HepG2 (cell line): ENCODE results near the gene IKZF5. TPM values are rescaled to one million over a fixed set of nuclear protein-coding genes. Genes with fewer than 3 reads are reported as not detected.

Experiments used
- CBX1 ChIP-seq: IDR thresholded peaks from one replicate; pipeline ENCODE4 v1.6.1; 2016; ENCODE audit warnings: antibody characterized with exemption, low read depth
- EHMT2 ChIP-seq: fragments of 200-600 bp; sonication (generic); IDR thresholded peaks from 2 replicates; pipeline ENCODE4 v1.7.0; 2017; ENCODE audit warnings: antibody characterized with exemption, low read depth, low read length, borderline replicate concordance
- HOXA7 ChIP-seq: sonication (generic); formaldehyde crosslinking; IDR thresholded peaks from 2 replicates; pipeline ENCODE4 v1.8.1; 2022; ENCODE audit warnings: mild to moderate bottlenecking, missing genetic modification reagents, moderate library complexity
- MBNL3 ChIP-seq: fragments of 250-450 bp; sonication (Bioruptor Pico); conservative IDR thresholded peaks from 2 replicates; pipeline ENCODE4 v1.8.0; 2022; ENCODE audit warnings: mild to moderate bottlenecking, inconsistent platforms
- MTA3 ChIP-seq: sonication (generic); formaldehyde crosslinking; IDR thresholded peaks from 2 replicates; pipeline ENCODE4 v1.4.0; 2020; ENCODE audit warnings: missing genetic modification reagents
- ONECUT2 ChIP-seq: sonication (generic); formaldehyde crosslinking; IDR thresholded peaks from 2 replicates; pipeline ENCODE4 v1.4.0; 2020; ENCODE audit warnings: missing genetic modification reagents
- PHF20 ChIP-seq: sonication (generic); formaldehyde crosslinking; IDR thresholded peaks from 2 replicates; pipeline ENCODE4 v1.5.0; 2020; ENCODE audit warnings: mild to moderate bottlenecking, missing genetic modification reagents
- SIN3A ChIP-seq: IDR thresholded peaks from 2 replicates; pipeline ENCODE4 v1.6.1; 2011; ENCODE audit warnings: low read depth, mild to moderate bottlenecking, control low read depth, low read length, borderline replicate concordance
- SNAI1 ChIP-seq: sonication (generic); formaldehyde crosslinking; IDR thresholded peaks from 2 replicates; pipeline ENCODE4 v1.5.0; 2020; ENCODE audit warnings: mild to moderate bottlenecking, missing genetic modification reagents, borderline replicate concordance
- ZNF883 ChIP-seq: sonication (generic); formaldehyde crosslinking; IDR thresholded peaks from 2 replicates; pipeline ENCODE4 v1.5.1; 2020; ENCODE audit warnings: mild to moderate bottlenecking, missing genetic modification reagents; ENCODE audit errors: not compliant biosample characterization
- ZSCAN21 ChIP-seq: sonication (generic); formaldehyde crosslinking; IDR thresholded peaks from 2 replicates; pipeline ENCODE4 v1.8.0; 2022; ENCODE audit warnings: mild to moderate bottlenecking, missing genetic modification reagents, moderate library complexity, borderline replicate concordance
- polyA plus RNA-seq, 8 experiments: library from polyadenylated mRNA; depleted of rRNA in 3 of 8; stranded (reverse) in 7 of 8; unstranded in 1 of 8; fragments of >200 nt; fragmentation: Illumina TruSeq in 4 of 8; extraction: Trizol in 4 of 8; gene quantifications; 2 replicates each; pipeline versions ENCODE4 v1.2.1 to v1.2.3, GENCODE V29; 2011 to 2016; ENCODE audit warnings: low read depth in 4 of 8, missing spikeins in 1 of 8, mixed read lengths in 1 of 8; ENCODE audit not compliant: insufficient read depth in 1 of 8
- total RNA-seq, 5 experiments: library from RNA; depleted of rRNA; stranded (reverse); fragments of >200 nt; fragmentation: Illumina TruSeq; extraction: Trizol; gene quantifications; 2 replicates each; pipeline ENCODE4 v1.2.3, GENCODE V29; 2016; ENCODE audit warnings: low read depth in 1 of 5
- TF ChIP-seq, protein P1 (sequence below): IDR thresholded peaks from 2 replicates; pipeline ENCODE4 v1.6.1; 2016; ENCODE audit warnings: low read depth
- TF ChIP-seq, protein P2 (sequence below): sonication (generic); formaldehyde crosslinking; conservative IDR thresholded peaks from 2 replicates; pipeline ENCODE4 v1.8.0; 2022; ENCODE audit warnings: mild to moderate bottlenecking, moderate library complexity, missing genetic modification reagents
- TF ChIP-seq, protein P3 (sequence below): sonication (generic); formaldehyde crosslinking; IDR thresholded peaks from 2 replicates; pipeline ENCODE4 v1.9.0; 2021; ENCODE audit warnings: missing genetic modification reagents, mild to moderate bottlenecking, borderline replicate concordance
- TF ChIP-seq, protein P4 (sequence below): sonication (generic); formaldehyde crosslinking; IDR thresholded peaks from 2 replicates; pipeline ENCODE4 v1.4.0; 2020; ENCODE audit warnings: mild to moderate bottlenecking, missing genetic modification reagents, borderline replicate concordance
- TF ChIP-seq, protein P5 (sequence below): IDR thresholded peaks from 2 replicates; pipeline ENCODE4 v1.6.1; 2016; ENCODE audit warnings: low read depth, borderline replicate concordance
- TF ChIP-seq, protein P6 (sequence below): sonication (generic); formaldehyde crosslinking; IDR thresholded peaks from 2 replicates; pipeline ENCODE4 v1.5.0; 2020; ENCODE audit warnings: missing genetic modification reagents

Gene IKZF5
- total and polyA plus RNA-seq, 2 of the 13 experiments (the other 11 are each of a cell fraction or from before 2014, with no cell fraction given): 3.7 to 12.0 TPM

DNA sequence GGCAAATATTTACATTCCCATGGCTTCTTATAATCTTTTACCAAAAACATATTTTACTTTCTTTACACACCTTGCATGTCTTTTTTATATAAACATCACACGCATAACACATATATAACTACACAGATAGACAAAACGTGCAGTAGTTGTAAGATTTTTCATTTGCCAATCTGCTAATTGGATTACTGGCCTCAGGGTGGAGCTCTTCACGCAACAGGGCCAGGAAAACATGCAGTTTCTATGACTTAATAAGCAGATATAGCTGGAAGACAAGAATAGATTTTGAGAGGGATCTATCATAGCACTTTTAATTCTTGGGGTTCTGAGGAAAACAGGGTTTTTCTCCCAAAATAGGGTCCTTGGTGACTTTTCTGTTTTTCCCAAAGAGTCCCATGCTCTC is 12.9 kb upstream of the IKZF5 start (continued):
- no peak for TF ChIP-seq SIN3A
- no peak for TF ChIP-seq SNAI1 (CRISPR knock-in tag)
- no peak for TF ChIP-seq ZNF883
- TF ChIP-seq MBNL3: no peak
- no peak for TF ChIP-seq PHF20 (CRISPR knock-in tag)
- TF ChIP-seq, protein P1, sequence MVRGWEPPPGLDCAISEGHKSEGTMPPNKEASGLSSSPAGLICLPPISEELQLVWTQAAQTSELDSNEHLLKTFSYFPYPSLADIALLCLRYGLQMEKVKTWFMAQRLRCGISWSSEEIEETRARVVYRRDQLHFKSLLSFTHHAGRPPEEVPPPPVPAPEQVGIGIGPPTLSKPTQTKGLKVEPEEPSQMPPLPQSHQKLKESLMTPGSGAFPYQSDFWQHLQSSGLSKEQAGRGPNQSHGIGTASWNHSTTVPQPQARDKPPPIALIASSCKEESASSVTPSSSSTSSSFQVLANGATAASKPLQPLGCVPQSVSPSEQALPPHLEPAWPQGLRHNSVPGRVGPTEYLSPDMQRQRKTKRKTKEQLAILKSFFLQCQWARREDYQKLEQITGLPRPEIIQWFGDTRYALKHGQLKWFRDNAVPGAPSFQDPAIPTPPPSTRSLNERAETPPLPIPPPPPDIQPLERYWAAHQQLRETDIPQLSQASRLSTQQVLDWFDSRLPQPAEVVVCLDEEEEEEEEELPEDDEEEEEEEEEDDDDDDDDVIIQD: no peak
- TF ChIP-seq, protein P2, sequence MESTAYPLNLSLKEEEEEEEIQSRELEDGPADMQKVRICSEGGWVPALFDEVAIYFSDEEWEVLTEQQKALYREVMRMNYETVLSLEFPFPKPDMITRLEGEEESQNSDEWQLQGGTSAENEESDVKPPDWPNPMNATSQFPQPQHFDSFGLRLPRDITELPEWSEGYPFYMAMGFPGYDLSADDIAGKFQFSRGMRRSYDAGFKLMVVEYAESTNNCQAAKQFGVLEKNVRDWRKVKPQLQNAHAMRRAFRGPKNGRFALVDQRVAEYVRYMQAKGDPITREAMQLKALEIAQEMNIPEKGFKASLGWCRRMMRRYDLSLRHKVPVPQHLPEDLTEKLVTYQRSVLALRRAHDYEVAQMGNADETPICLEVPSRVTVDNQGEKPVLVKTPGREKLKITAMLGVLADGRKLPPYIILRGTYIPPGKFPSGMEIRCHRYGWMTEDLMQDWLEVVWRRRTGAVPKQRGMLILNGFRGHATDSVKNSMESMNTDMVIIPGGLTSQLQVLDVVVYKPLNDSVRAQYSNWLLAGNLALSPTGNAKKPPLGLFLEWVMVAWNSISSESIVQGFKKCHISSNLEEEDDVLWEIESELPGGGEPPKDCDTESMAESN (CRISPR knock-in tag): no peak
- TF ChIP-seq, protein P3, sequence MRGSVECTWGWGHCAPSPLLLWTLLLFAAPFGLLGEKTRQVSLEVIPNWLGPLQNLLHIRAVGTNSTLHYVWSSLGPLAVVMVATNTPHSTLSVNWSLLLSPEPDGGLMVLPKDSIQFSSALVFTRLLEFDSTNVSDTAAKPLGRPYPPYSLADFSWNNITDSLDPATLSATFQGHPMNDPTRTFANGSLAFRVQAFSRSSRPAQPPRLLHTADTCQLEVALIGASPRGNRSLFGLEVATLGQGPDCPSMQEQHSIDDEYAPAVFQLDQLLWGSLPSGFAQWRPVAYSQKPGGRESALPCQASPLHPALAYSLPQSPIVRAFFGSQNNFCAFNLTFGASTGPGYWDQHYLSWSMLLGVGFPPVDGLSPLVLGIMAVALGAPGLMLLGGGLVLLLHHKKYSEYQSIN (CRISPR knock-in tag): no peak
- TF ChIP-seq ONECUT2: no peak
- TF ChIP-seq, protein P4, sequence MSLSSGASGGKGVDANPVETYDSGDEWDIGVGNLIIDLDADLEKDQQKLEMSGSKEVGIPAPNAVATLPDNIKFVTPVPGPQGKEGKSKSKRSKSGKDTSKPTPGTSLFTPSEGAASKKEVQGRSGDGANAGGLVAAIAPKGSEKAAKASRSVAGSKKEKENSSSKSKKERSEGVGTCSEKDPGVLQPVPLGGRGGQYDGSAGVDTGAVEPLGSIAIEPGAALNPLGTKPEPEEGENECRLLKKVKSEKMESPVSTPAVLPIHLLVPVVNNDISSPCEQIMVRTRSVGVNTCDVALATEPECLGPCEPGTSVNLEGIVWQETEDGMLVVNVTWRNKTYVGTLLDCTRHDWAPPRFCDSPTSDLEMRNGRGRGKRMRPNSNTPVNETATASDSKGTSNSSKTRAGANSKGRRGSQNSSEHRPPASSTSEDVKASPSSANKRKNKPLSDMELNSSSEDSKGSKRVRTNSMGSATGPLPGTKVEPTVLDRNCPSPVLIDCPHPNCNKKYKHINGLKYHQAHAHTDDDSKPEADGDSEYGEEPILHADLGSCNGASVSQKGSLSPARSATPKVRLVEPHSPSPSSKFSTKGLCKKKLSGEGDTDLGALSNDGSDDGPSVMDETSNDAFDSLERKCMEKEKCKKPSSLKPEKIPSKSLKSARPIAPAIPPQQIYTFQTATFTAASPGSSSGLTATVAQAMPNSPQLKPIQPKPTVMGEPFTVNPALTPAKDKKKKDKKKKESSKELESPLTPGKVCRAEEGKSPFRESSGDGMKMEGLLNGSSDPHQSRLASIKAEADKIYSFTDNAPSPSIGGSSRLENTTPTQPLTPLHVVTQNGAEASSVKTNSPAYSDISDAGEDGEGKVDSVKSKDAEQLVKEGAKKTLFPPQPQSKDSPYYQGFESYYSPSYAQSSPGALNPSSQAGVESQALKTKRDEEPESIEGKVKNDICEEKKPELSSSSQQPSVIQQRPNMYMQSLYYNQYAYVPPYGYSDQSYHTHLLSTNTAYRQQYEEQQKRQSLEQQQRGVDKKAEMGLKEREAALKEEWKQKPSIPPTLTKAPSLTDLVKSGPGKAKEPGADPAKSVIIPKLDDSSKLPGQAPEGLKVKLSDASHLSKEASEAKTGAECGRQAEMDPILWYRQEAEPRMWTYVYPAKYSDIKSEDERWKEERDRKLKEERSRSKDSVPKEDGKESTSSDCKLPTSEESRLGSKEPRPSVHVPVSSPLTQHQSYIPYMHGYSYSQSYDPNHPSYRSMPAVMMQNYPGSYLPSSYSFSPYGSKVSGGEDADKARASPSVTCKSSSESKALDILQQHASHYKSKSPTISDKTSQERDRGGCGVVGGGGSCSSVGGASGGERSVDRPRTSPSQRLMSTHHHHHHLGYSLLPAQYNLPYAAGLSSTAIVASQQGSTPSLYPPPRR (CRISPR knock-in tag): no peak
- no peak for TF ChIP-seq HOXA7
- TF ChIP-seq MTA3 (CRISPR knock-in tag): no peak
- TF ChIP-seq, protein P5, sequence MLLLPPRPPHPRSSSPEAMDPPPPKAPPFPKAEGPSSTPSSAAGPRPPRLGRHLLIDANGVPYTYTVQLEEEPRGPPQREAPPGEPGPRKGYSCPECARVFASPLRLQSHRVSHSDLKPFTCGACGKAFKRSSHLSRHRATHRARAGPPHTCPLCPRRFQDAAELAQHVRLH: no peak
- TF ChIP-seq, protein P6, sequence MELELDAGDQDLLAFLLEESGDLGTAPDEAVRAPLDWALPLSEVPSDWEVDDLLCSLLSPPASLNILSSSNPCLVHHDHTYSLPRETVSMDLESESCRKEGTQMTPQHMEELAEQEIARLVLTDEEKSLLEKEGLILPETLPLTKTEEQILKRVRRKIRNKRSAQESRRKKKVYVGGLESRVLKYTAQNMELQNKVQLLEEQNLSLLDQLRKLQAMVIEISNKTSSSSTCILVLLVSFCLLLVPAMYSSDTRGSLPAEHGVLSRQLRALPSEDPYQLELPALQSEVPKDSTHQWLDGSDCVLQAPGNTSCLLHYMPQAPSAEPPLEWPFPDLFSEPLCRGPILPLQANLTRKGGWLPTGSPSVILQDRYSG (CRISPR knock-in tag): no peak
- no peak for TF ChIP-seq EHMT2
- no peak for TF ChIP-seq CBX1
- TF ChIP-seq ZSCAN21 (CRISPR knock-in tag): no peak
